Measurements from ENCODE around the gene GRAMD1B. TPM values are rescaled to one million over a fixed set of nuclear protein-coding genes. Genes with fewer than 3 reads are reported as not detected.

Gene GRAMD1B
- total and polyA plus RNA-seq, 4 donors: 0.29 to 2.6 (median 1.3) TPM

GRCh38 chr11:123665306-123665705, 235.2 kb downstream of the GRAMD1B start:
- Histone ChIP-seq H3K9ac (ENCODE audit: low read depth in 1 of 2, low read length in 2 of 2) (no peak overlapping the region), H3K9me3 (ENCODE audit: control insufficient read depth in 4 of 4, low read length in 3 of 4) (no peaks in the 10 kb centered on the region), H3K27ac (ENCODE audit: low read depth in 1 of 2, low read length in 2 of 2) (no peak overlapping the region), H3K27me3 (ENCODE audit: control insufficient read depth in 4 of 4, insufficient read depth in 4 of 4, low read length in 3 of 4) (peaks cover 0 to 3% (median under 1%) of the 10 kb centered on the region in 4 donors), H3K4me3 (ENCODE audit: low read depth in 1 of 3, low read length in 3 of 3) (no peak overlapping the region), H3K4me1 (ENCODE audit: control insufficient read depth in 4 of 4, insufficient read depth in 4 of 4, low read length in 3 of 4) (no peaks in the 10 kb centered on the region), H3K36me3 (ENCODE audit: control insufficient read depth in 4 of 4, insufficient read depth in 3 of 4, low read depth in 1 of 4, low read length in 3 of 4) (no peaks in the 10 kb centered on the region)
- no peak for TF ChIP-seq HNF4A (conservative IDR thresholded peaks at IDR 0.05)
- TF ChIP-seq HNF4G (IDR thresholded peaks at IDR 0.05): no peak
- TF ChIP-seq ATF3 (IDR thresholded peaks at IDR 0.05): no peak
- no peak for TF ChIP-seq TAF1 (conservative IDR thresholded peaks at IDR 0.05)
- TF ChIP-seq FOXA2 (IDR thresholded peaks at IDR 0.05): no peak
- TF ChIP-seq EGR1 (IDR thresholded peaks at IDR 0.05; ENCODE audit: low read depth in 2 of 2): no peak
- TF ChIP-seq SP1 (IDR thresholded peaks at IDR 0.05): no peak
- no peak for TF ChIP-seq FOXA1 (IDR thresholded peaks at IDR 0.05)
- no peak for DNase-seq (ENCODE audit: low spot score)
- 82% methylated on average over 1 of the region's 1 CpG for WGBS

- TF ChIP-seq HNF4G (IDR thresholded peaks at IDR 0.05) (no peak), JUND (IDR thresholded peaks at IDR 0.05) (no peak), SP1 (IDR thresholded peaks at IDR 0.05) (no peak), EGR1 (IDR thresholded peaks at IDR 0.05; ENCODE audit: low read depth in 2 of 2) (no peak), MAX (IDR thresholded peaks at IDR 0.05) (no peak), FOXA1 (IDR thresholded peaks at IDR 0.05) (no peak), YY1 (IDR thresholded peaks at IDR 0.05) (no peak), FOXA2 (IDR thresholded peaks at IDR 0.05) (no peak), CTCF (IDR thresholded peaks at IDR 0.05; ENCODE audit: low read depth, low read length, missing input control) (no peak), RAD21 (IDR thresholded peaks at IDR 0.05) (no peak), TAF1 (conservative IDR thresholded peaks at IDR 0.05) (no peak), GABPA (IDR thresholded peaks at IDR 0.05 in 1 of 2, conservative IDR thresholded peaks at IDR 0.05 in 1 of 2) (no peak), ATF3 (IDR thresholded peaks at IDR 0.05) (no peak), NR2F2 (IDR thresholded peaks at IDR 0.05) (no peak), ZBTB33 (IDR thresholded peaks at IDR 0.05) (no peak), RXRA (IDR thresholded peaks at IDR 0.05) (no peak)
- H3K27me3 ChIP-seq (ENCODE audit: control insufficient read depth in 4 of 4, insufficient read depth in 4 of 4, low read length in 3 of 4): peaks cover 0 to 3% (median under 1%) of the 10 kb centered on the region in 4 donors
- no peak overlapping the region for H3K4me3 ChIP-seq (ENCODE audit: low read depth in 1 of 3, low read length in 3 of 3)
- no peaks in the 10 kb centered on the region for H3K4me1 ChIP-seq (ENCODE audit: control insufficient read depth in 4 of 4, insufficient read depth in 4 of 4, low read length in 3 of 4)
- H3K27ac ChIP-seq (ENCODE audit: low read depth in 1 of 2, low read length in 2 of 2): no peak overlapping the region
- H3K9ac ChIP-seq (ENCODE audit: low read depth in 1 of 2, low read length in 2 of 2): no peak overlapping the region
- H3K36me3 ChIP-seq (ENCODE audit: control insufficient read depth in 4 of 4, insufficient read depth in 3 of 4, low read depth in 1 of 4, low read length in 3 of 4): no peaks in the 10 kb centered on the region
- DNase-seq (ENCODE audit: low spot score): no peak
- WGBS: 47% methylated on average over 1 of the region's 1 CpG
- H3K9me3 ChIP-seq (ENCODE audit: control insufficient read depth in 4 of 4, low read length in 3 of 4): no peaks in the 10 kb centered on the region
Observed at GRCh38 chr11:123670081-123670480, 240.0 kb downstream of the GRAMD1B start.

Measured in liver (tissue), 9 donors.